Right lobe of liver (tissue), 6 donors: ENCODE measurements around the gene POLR1G. TPM values are rescaled to one million over a fixed set of nuclear protein-coding genes. Genes with fewer than 3 reads are reported as not detected.
"Not testable (repeated sequence)": the region's sequence is repeated elsewhere in the genome, so short reads cannot be mapped to it uniquely, and the experiment has no call there.

Experiments used
- ATAC-seq, 4 donors: fragments of 200-7000 bp; cut with Tn5 transposase; one replicate each; pipeline ENCODE4 v1.9.1; 2020; ENCODE audit warnings: mild to moderate bottlenecking in 4 of 4, moderate library complexity in 4 of 4
- DNase-seq, 3 donors: peaks; one replicate each; pipeline ENCODE4 v3.0.0-alpha.2; 2020
- H3K27ac ChIP-seq, 3 donors: fragments of 200-600 bp; one replicate each; pipeline ENCODE4 v1.8.0; 2022
- H3K27me3 ChIP-seq, 2 donors: fragments of 200-600 bp; one replicate each; pipeline ENCODE4 v1.8.0; 2022
- H3K36me3 ChIP-seq, 4 donors: fragments of 200-600 bp; sonication (generic) in 1 of 4; one replicate each; pipeline versions ENCODE4 v1.5.1 to v1.8.0; 2017 to 2022; ENCODE audit warnings: control low read depth in 1 of 4
- H3K4me1 ChIP-seq, 4 donors: fragments of 200-600 bp; sonication (generic) in 1 of 4; one replicate each; pipeline versions ENCODE4 v1.5.1 to v1.8.0; 2017 to 2022; ENCODE audit warnings: control low read depth in 1 of 4
- H3K4me3 ChIP-seq, 3 donors: fragments of 200-600 bp; one replicate each; pipeline ENCODE4 v1.8.0; 2022
- H3K9me3 ChIP-seq, 4 donors: fragments of 200-600 bp; sonication (generic) in 1 of 4; one replicate each; pipeline versions ENCODE4 v1.5.1 to v1.8.0; 2017 to 2022; ENCODE audit warnings: control low read depth in 1 of 4
- POLR2A ChIP-seq: fragments of 450-650 bp; IDR thresholded peaks from one replicate; pipeline ENCODE4 v1.6.1; 2017; ENCODE audit warnings: antibody characterized with exemption, mild to moderate bottlenecking
- WGBS: methylation state at CpG from one replicate; pipeline ENCODE4 v1.1.6; 2018; ENCODE audit warnings: low coverage, low lambda C conversion rate; ENCODE audit not compliant: insufficient coverage; ENCODE audit errors: missing lambda C conversion rate; 5-methylcytosine and 5-hydroxymethylcytosine counted together
- intact Hi-C, 2 donors: fragments of 100-400 bp; cut with DNase I; formaldehyde crosslinking; loops; one replicate each; pipeline versions ENCODE4 v1.11.2 to v1.14.1; 2022
- total RNA-seq, 6 experiments: library from RNA; depleted of rRNA in 2 of 6; stranded (reverse); fragments of >200 nt in 2 of 6; fragmentation: NEBNext Ultra II Directional in 3 of 6; extraction: Animal tissue kit (Norgen Biotek cat#: 25700) in 3 of 6; gene quantifications; one replicate each; pipeline versions ENCODE4 v1.1.0 to v1.2.4, GENCODE V29; 2016 to 2023
- TF ChIP-seq, protein P1 (sequence below), 4 donors: fragments of 200-600 bp in 3 of 4; fragments of 450-650 bp in 1 of 4; IDR thresholded peaks; one replicate each; pipeline versions ENCODE4 v1.5.1 to v1.8.0; 2016 to 2022; ENCODE audit warnings: antibody characterized with exemption in 4 of 4, mild to moderate bottlenecking in 2 of 4
- donor health status: DM: no; HTN: yes; CAD: no.
- donor health status: DM: no; HTN: no; CAD: no.
- donor health status: DM: no; HTN: no; CAD: no.
- donor health status: DM: no; HTN: yes; CAD: no.
- donor health status: DM: no; HTN: yes; CAD: no.

POLR1G gene
- total RNA-seq, 6 experiments from 2014 or later, result 1.3 to 4.5 (median 3.2) TPM

DNA sequence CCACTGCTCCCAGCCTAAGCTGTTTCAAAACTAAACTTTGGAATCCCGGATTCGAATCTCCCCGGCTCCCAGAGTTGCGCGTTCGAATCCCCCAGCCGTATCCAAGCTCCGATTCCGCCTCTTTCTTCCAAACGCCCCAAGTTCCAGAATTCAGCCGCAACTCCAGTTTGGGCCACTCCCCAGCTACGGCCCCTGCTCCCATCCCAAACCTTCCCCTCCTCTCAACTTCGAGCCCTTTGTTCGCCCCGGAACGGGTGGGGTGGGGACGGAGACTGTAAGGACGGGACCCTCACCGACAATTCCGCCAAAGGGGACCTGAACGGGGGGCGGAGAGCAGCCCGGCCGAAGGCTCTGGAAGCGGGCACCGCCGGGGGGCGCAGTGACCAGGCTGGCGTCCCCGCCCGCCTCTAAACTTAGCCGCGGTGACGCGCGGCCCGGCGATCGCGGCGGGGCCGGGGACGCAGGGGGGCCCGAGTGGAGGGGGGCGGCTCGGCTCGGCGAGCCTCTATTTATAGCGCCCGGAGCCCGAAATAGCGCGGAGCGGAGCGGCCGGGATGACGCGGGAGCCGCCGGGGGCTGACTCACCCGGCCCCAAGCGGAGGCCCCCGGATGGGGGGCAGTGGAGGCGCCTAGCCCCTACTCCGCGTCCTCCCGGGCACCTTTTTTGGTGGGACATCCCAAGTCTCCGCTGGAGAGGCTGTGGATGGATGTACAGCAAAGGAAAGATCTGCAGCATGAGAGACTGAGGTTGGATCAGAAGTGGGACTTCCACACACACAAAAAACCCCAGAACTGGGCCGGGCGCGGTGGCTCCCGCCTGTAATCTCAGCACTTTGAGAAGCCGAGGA lies 22.2 kb downstream of the POLR1G start:
- intact Hi-C loops, result no loop called here
- Histone ChIP-seq H3K4me1 (peaks cover 0 to 11% (median 0%) of the 10 kb centered on the region in 4 donors), H3K27ac (no peak overlapping the region), H3K27me3 (no peaks in the 10 kb centered on the region), H3K9me3 (no peaks in the 10 kb centered on the region), H3K36me3 (no peaks in the 10 kb centered on the region), H3K4me3 (peak overlapping the region; percentile 18 to 35 (median 20))
- DNase-seq, result peak in 1 of 3 donors; percentile 37
- peak in 1 of 4 donors; percentile 1 for ATAC-seq
- TF ChIP-seq, protein P1, sequence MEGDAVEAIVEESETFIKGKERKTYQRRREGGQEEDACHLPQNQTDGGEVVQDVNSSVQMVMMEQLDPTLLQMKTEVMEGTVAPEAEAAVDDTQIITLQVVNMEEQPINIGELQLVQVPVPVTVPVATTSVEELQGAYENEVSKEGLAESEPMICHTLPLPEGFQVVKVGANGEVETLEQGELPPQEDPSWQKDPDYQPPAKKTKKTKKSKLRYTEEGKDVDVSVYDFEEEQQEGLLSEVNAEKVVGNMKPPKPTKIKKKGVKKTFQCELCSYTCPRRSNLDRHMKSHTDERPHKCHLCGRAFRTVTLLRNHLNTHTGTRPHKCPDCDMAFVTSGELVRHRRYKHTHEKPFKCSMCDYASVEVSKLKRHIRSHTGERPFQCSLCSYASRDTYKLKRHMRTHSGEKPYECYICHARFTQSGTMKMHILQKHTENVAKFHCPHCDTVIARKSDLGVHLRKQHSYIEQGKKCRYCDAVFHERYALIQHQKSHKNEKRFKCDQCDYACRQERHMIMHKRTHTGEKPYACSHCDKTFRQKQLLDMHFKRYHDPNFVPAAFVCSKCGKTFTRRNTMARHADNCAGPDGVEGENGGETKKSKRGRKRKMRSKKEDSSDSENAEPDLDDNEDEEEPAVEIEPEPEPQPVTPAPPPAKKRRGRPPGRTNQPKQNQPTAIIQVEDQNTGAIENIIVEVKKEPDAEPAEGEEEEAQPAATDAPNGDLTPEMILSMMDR (IDR thresholded peaks at IDR 0.05), result peak in 2 of 4 donors; percentile 17 to 18
- TF ChIP-seq POLR2A, result peak; percentile 13
- WGBS, result 3% methylated on average over 28 of the region's 73 CpGs

DNA sequence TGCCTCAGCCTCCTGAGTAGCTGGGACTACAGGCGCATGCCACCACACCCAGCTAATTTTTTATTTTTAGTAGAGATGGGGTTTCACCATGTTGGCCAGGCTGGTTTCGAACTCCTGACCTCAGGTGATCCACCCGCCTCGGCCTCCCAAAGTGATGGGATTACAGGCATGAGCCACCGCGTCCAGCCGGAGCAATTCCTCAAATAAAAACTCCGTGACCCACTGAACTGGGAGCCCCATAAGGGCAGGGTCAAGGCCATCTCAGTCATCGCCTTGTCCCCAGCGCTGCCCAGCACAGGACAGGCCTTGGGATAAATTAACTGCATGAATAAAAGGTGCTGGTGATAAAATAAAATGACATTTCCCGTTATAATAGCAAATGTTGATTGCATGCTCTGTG lies 23.5 kb downstream of the POLR1G start:
- DNase-seq, H3K9me3 ChIP-seq, H3K4me3 ChIP-seq, ATAC-seq, H3K27me3 ChIP-seq, H3K4me1 ChIP-seq, intact Hi-C loops, H3K36me3 ChIP-seq, H3K27ac ChIP-seq: not testable (repeated sequence)
- WGBS, result 32% methylated on average over 11 of the region's 11 CpGs

DNA sequence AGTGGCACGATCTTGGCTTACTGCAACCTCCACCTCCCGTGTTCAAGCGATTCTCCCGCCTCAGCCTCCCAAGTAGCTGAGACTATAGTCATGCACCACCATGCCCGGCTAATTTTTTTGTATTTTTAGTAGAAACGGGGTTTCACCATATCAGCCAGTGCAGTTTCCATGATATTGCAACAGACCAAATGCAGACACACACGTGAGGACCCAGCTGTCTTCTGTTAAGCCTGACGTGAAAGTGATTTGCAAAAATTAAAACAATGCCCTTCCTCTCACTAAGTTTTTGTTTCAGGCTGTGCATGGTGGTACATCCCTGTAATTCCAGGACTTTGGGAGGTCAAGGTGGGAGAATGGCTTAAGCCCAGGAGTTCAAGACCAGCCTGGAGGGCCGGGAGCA lies 24.6 kb downstream of the POLR1G start:
- H3K27ac ChIP-seq, DNase-seq, H3K4me1 ChIP-seq, ATAC-seq, H3K27me3 ChIP-seq, intact Hi-C loops, H3K9me3 ChIP-seq, H3K36me3 ChIP-seq, H3K4me3 ChIP-seq: not testable (repeated sequence)
- WGBS, result 55% methylated on average over 9 of the region's 9 CpGs

DNA sequence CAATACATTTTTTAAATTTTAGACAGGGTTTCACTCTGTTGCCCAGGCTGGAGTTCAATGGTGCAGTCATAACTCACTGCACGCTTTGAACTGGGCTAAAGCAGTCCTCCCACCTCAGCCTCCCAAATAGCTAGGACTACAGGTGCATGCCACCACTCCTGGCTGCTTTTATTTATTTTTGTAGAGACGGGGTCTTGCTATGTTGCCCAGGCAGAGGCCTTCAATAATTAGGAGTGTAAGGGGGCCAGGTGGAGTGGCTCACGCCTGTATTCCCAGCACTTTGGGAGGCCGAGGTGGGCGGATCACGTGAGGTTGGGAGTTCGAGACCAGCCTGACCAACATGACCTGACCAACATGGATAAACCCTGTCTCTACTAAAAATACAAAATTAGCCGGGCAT lies 26.1 kb downstream of the POLR1G start:
- not testable (repeated sequence) for ATAC-seq

GRCh38 chr19:45437328-45437727 lies 30.9 kb downstream of the POLR1G start:
- DNase-seq (no peak), ATAC-seq (no peak)

More for the DNA sequence above, 26.1 kb downstream of the POLR1G start:
- H3K27ac ChIP-seq, H3K27me3 ChIP-seq, H3K4me1 ChIP-seq, H3K4me3 ChIP-seq, DNase-seq, H3K36me3 ChIP-seq, intact Hi-C loops, H3K9me3 ChIP-seq: not testable (repeated sequence)
- 88% methylated on average over 5 of the region's 8 CpGs for WGBS

More at GRCh38 chr19:45437328-45437727, 30.9 kb downstream of the POLR1G start:
- Histone ChIP-seq H3K27me3 (no peaks in the 10 kb centered on the region), H3K9me3 (no peaks in the 10 kb centered on the region), H3K4me1 (no peaks in the 10 kb centered on the region), H3K27ac (no peak overlapping the region), H3K4me3 (no peak overlapping the region), H3K36me3 (no peaks in the 10 kb centered on the region)
- intact Hi-C loops, result loop anchor here in 1 of 2 donors (5.0 kb wide), 1 partner anchor 35 kb away; no protein-coding TSS in a partner anchor
- 76% methylated on average over 3 of the region's 3 CpGs for WGBS
- no peak for TF ChIP-seq POLR2A
- TF ChIP-seq, protein P1 (IDR thresholded peaks at IDR 0.05), result no peak
